H1 (cell line): ENCODE data around the gene GCFC2. TPM values are rescaled to one million over a fixed set of nuclear protein-coding genes. Genes with fewer than 3 reads are reported as not detected.

Source experiments
- CTCF ChIA-PET: fragments of 300-600 bp; sonication (Branson Sonifier 250); formaldehyde crosslinking; loops from one replicate; lab custom pipeline; 2021; ENCODE audit not compliant: partially characterized antibody; lab: Charles Lee
- POLR2A ChIA-PET: fragments of 300-600 bp; sonication (Branson Sonifier 250); formaldehyde crosslinking; loops from one replicate; lab custom pipeline; 2021; ENCODE audit warnings: inconsistent platforms; ENCODE audit not compliant: partially characterized antibody; lab: Charles Lee
- DNase-seq, 2 experiments: peaks; one replicate each; pipeline versions ENCODE4 v3.0.0 to v3.0.0-alpha.2; 2010 to 2022; ENCODE audit warnings: low spot score in 2 of 2, low read depth in 1 of 2, mixed read lengths in 1 of 2
- FAIRE-seq: peaks from 2 replicates; lab custom pipeline; 2011; peaks lifted over from hg19 to GRCh38; lab: Jason Lieb, UNC
- H2AFZ ChIP-seq: 2 replicates; pipeline ENCODE4 v1.8.1; 2012; ENCODE audit warnings: low read length, inconsistent platforms
- H2AK5ac ChIP-seq: 2 replicates; pipeline ENCODE4 v1.6.1; 2013; ENCODE audit warnings: low read depth, low read length
- H2BK120ac ChIP-seq: replicated peaks from 2 replicates; pipeline ENCODE3; 2013; ENCODE audit warnings: low read depth, low read length, inconsistent platforms
- H2BK12ac ChIP-seq: 2 replicates; pipeline ENCODE4 v1.6.1; 2013; ENCODE audit warnings: low read depth, low read length
- H2BK15ac ChIP-seq: 2 replicates; pipeline ENCODE4 v1.6.1; 2013; ENCODE audit warnings: low read length
- H2BK20ac ChIP-seq: 2 replicates; pipeline ENCODE4 v1.6.1; 2013; ENCODE audit warnings: low read length
- H2BK5ac ChIP-seq: 2 replicates; pipeline ENCODE4 v1.6.1; 2013; ENCODE audit warnings: low read depth, low read length
- H3K14ac ChIP-seq: 2 replicates; pipeline ENCODE4 v1.6.1; 2013; ENCODE audit warnings: inconsistent platforms; ENCODE audit not compliant: insufficient read length
- H3K18ac ChIP-seq: 2 replicates; pipeline ENCODE4 v1.6.1; 2013; ENCODE audit warnings: low read length; ENCODE audit errors: extremely low read depth
- H3K23ac ChIP-seq: 2 replicates; pipeline ENCODE4 v1.6.1; 2013; ENCODE audit warnings: inconsistent platforms; ENCODE audit not compliant: insufficient read length
- H3K23me2 ChIP-seq: 2 replicates; pipeline ENCODE4 v1.6.1; 2013; ENCODE audit warnings: low read depth, low read length
- H3K27ac ChIP-seq: 2 replicates; pipeline ENCODE4 v1.6.1; 2011; ENCODE audit warnings: low read depth, low read length, inconsistent platforms
- H3K27me3 ChIP-seq, 4 experiments: replicated peaks in 1 of 4; 1 replicate in 1 of 4; 2 replicates in 3 of 4; pipeline versions ENCODE4 v1.6.1 to v1.8.1; 2011 to 2013; ENCODE audit warnings: low read length in 3 of 4, mild to moderate bottlenecking in 3 of 4, inconsistent platforms in 2 of 4, mixed read lengths in 2 of 4, moderate library complexity in 1 of 4; ENCODE audit not compliant: control insufficient read depth in 3 of 4, insufficient read depth in 3 of 4; ENCODE audit errors: extremely low read depth in 1 of 4
- H3K36me3 ChIP-seq, 4 experiments: 2 replicates each; pipeline versions ENCODE4 v1.6.1 to v1.8.1; 2011 to 2013; ENCODE audit warnings: mild to moderate bottlenecking in 4 of 4, low read length in 3 of 4, moderate library complexity in 2 of 4, control low read depth in 1 of 4, inconsistent platforms in 1 of 4; ENCODE audit not compliant: insufficient read depth in 4 of 4, control insufficient read depth in 2 of 4
- H3K4ac ChIP-seq: replicated peaks from 2 replicates; pipeline ENCODE3; 2013; ENCODE audit warnings: low read length, low read depth, mixed read lengths, inconsistent platforms; ENCODE audit not compliant: insufficient read length
- H3K4me1 ChIP-seq, 4 experiments: replicated peaks in 1 of 4; 1 replicate in 1 of 4; 2 replicates in 3 of 4; pipeline versions ENCODE4 v1.6.1 to v1.8.1; 2011 to 2013; ENCODE audit warnings: low read length in 3 of 4, inconsistent platforms in 2 of 4, mixed read lengths in 1 of 4; ENCODE audit not compliant: insufficient read depth in 4 of 4, control insufficient read depth in 3 of 4
- H3K4me2 ChIP-seq, 2 experiments: 2 replicates each; pipeline versions ENCODE4 v1.6.1 to v1.8.1; 2011 to 2013; ENCODE audit warnings: low read depth in 2 of 2, low read length in 2 of 2, control low read depth in 1 of 2, inconsistent platforms in 1 of 2, mild to moderate bottlenecking in 1 of 2; ENCODE audit not compliant: insufficient read depth in 1 of 2
- H3K4me3 ChIP-seq, 4 experiments: fragments of 200-600, 300-600 bp in 1 of 4; sonication (generic), shearing (Covaris generic), sonication (Bioruptor Twin) in 1 of 4; 2 replicates each; pipeline versions ENCODE4 v1.5.1 to v1.8.1; 2011 to 2016; ENCODE audit warnings: low read length in 4 of 4, low read depth in 3 of 4, control low read depth in 2 of 4, inconsistent platforms in 2 of 4, mild to moderate bottlenecking in 2 of 4, mixed read lengths in 1 of 4, moderate library complexity in 1 of 4; ENCODE audit not compliant: insufficient read depth in 2 of 4; ENCODE audit errors: extremely low read depth in 1 of 4
- H3K56ac ChIP-seq: replicated peaks from 2 replicates; pipeline ENCODE3; 2013; ENCODE audit warnings: low read depth, mild to moderate bottlenecking, mixed read lengths, low read length, inconsistent platforms; ENCODE audit not compliant: insufficient read length
- H3K79me1 ChIP-seq: 2 replicates; pipeline ENCODE4 v1.6.1; 2013; ENCODE audit warnings: low read depth, low read length, control low read depth
- H3K79me2 ChIP-seq, 2 experiments: 2 replicates each; pipeline versions ENCODE4 v1.6.1 to v1.8.1; 2012 to 2013; ENCODE audit warnings: low read length in 2 of 2, mild to moderate bottlenecking in 2 of 2, inconsistent platforms in 1 of 2; ENCODE audit not compliant: insufficient read depth in 2 of 2, control insufficient read depth in 1 of 2
- H3K9ac ChIP-seq, 4 experiments: replicated peaks in 1 of 4; 1 replicate in 1 of 4; 2 replicates in 3 of 4; pipeline versions ENCODE4 v1.6.1 to v1.8.1; 2011 to 2013; ENCODE audit warnings: low read depth in 3 of 4, low read length in 3 of 4, control low read depth in 2 of 4, mild to moderate bottlenecking in 2 of 4, moderate library complexity in 2 of 4, inconsistent platforms in 1 of 4; ENCODE audit errors: extremely low read depth in 1 of 4
- H3K9me3 ChIP-seq, 2 experiments: 2 replicates each; pipeline versions ENCODE4 v1.6.1 to v1.8.1; 2012 to 2013; ENCODE audit warnings: mild to moderate bottlenecking in 2 of 2, moderate library complexity in 2 of 2, control low read depth in 1 of 2, inconsistent platforms in 1 of 2, low read depth in 1 of 2, low read length in 1 of 2, mixed read lengths in 1 of 2; ENCODE audit not compliant: insufficient read depth in 2 of 2
- H4K20me1 ChIP-seq, 2 experiments: replicated peaks in 1 of 2; 2 replicates each; pipeline versions ENCODE3 to v1.8.1; 2011 to 2013; ENCODE audit warnings: inconsistent platforms in 2 of 2, low read length in 2 of 2, mild to moderate bottlenecking in 1 of 2; ENCODE audit not compliant: insufficient read depth in 2 of 2, control insufficient read depth in 1 of 2
- H4K5ac ChIP-seq: 2 replicates; pipeline ENCODE4 v1.6.1; 2013; ENCODE audit warnings: low read length, low read depth, mixed read lengths, inconsistent platforms; ENCODE audit not compliant: insufficient read length
- H4K8ac ChIP-seq: 2 replicates; pipeline ENCODE4 v1.8.0; 2013; ENCODE audit warnings: mild to moderate bottlenecking, moderate library complexity, low read length, inconsistent platforms; ENCODE audit not compliant: insufficient read depth; ENCODE audit errors: extremely low read depth
- H4K91ac ChIP-seq: replicated peaks from 2 replicates; pipeline ENCODE3; 2013; ENCODE audit warnings: low read length, mixed read lengths, inconsistent platforms; ENCODE audit not compliant: insufficient read length
- GABPA ChIP-seq: IDR thresholded peaks from 2 replicates; pipeline ENCODE4 v1.6.1; 2011; ENCODE audit warnings: mild to moderate bottlenecking, low read length, moderate library complexity, borderline replicate concordance; ENCODE audit not compliant: insufficient read depth
- GTF2F1 ChIP-seq: IDR thresholded peaks from 2 replicates; pipeline ENCODE4 v1.6.1; 2012; ENCODE audit warnings: low read depth, low read length, improper control_type of control experiment, borderline replicate concordance
- HDAC2 ChIP-seq, 2 experiments: fragments of 300-600 bp in 1 of 2; sonication (generic) in 1 of 2; IDR thresholded peaks; 2 replicates each; pipeline ENCODE4 v1.6.1; 2011 to 2012; ENCODE audit warnings: low read depth in 2 of 2, low read length in 2 of 2, mild to moderate bottlenecking in 2 of 2, moderate library complexity in 2 of 2, borderline replicate concordance in 1 of 2, inconsistent platforms in 1 of 2
- PHF8 ChIP-seq: fragments of 200-600 bp; sonication (generic); conservative IDR thresholded peaks from 2 replicates; pipeline ENCODE4 v1.7.1; 2012; ENCODE audit warnings: low read depth, mild to moderate bottlenecking, inconsistent platforms, low read length, moderate library complexity
- POLR2AphosphoS5 ChIP-seq: IDR thresholded peaks from 2 replicates; pipeline ENCODE4 v1.6.1; 2011; ENCODE audit warnings: low read depth, low read length
- RAD21 ChIP-seq, 2 experiments: IDR thresholded peaks in 1 of 2; conservative IDR thresholded peaks in 1 of 2; 2 replicates each; pipeline ENCODE4 v1.6.1; 2011; ENCODE audit warnings: low read depth in 2 of 2, low read length in 2 of 2, improper control_type of control experiment in 1 of 2, inconsistent platforms in 1 of 2, mild to moderate bottlenecking in 1 of 2, moderate library complexity in 1 of 2
- RFX5 ChIP-seq: IDR thresholded peaks from 2 replicates; pipeline ENCODE4 v1.6.1; 2011; ENCODE audit warnings: low read depth, low read length, improper control_type of control experiment, borderline replicate concordance
- SIRT6 ChIP-seq: IDR thresholded peaks from one replicate; pipeline ENCODE4 v1.7.1; 2012; ENCODE audit warnings: low read length, inconsistent platforms
- SP1 ChIP-seq: IDR thresholded peaks from 2 replicates; pipeline ENCODE4 v1.6.1; 2011; ENCODE audit warnings: low read depth, low read length
- SP4 ChIP-seq: IDR thresholded peaks from 2 replicates; pipeline ENCODE4 v1.6.1; 2012; ENCODE audit warnings: low read length, inconsistent platforms
- WGBS, 2 experiments: shearing (Covaris generic) in 1 of 2; methylation state at CpG; one replicate each; pipeline versions ENCODE4 v1.1.6 to v1.1.7; 2013 to 2015; ENCODE audit warnings: low lambda C conversion rate in 2 of 2, mixed read lengths in 2 of 2, inconsistent platforms in 1 of 2, low coverage in 1 of 2, missing lambda C conversion rate in 1 of 2; ENCODE audit not compliant: insufficient replicate concordance in 2 of 2, insufficient coverage in 1 of 2, insufficient read length in 1 of 2; ENCODE audit errors: extremely low coverage in 1 of 2, missing lambda C conversion rate in 1 of 2; 5-methylcytosine and 5-hydroxymethylcytosine counted together
- polyA plus RNA-seq, 7 experiments: library from polyadenylated mRNA; depleted of rRNA in 3 of 7; stranded (reverse) in 5 of 7; unstranded in 2 of 7; fragments of >200 nt in 5 of 7; fragments of 200-250 nt in 2 of 7; gene quantifications; 1 replicate in 5 of 7; 2 replicates in 1 of 7; 4 replicates in 1 of 7; pipeline versions ENCODE4 v1.2.1 to v1.2.3, GENCODE V29; 2011 to 2013; ENCODE audit warnings: missing spikeins in 2 of 7, mixed read lengths in 2 of 7
- total RNA-seq: library from RNA; stranded (reverse); fragmentation: NEBNext Ultra II Directional; extraction: Animal tissue kit (Norgen Biotek cat#: 25700); gene quantifications from 2 replicates; pipeline ENCODE4 v1.2.1, GENCODE V29; 2021

The GCFC2 gene
- total and polyA plus RNA-seq, 2 of the 8 experiments (the other 6 are each of a cell fraction or from before 2014, with no cell fraction given), result 5.6 to 19.1 TPM

- ChIA-PET CTCF (interaction anchor here (0.6 to 6.4 kb wide), 3 partner anchors 9 to 354 kb away, joined by 3 to 65 read pairs (median 28); no protein-coding TSS in a partner anchor), POLR2A (no interaction called here)
- no peaks in the 10 kb centered on the region for H3K27me3 ChIP-seq
- no peak overlapping the region for H3K4ac ChIP-seq
- H3K4me1 ChIP-seq, result no peaks in the 10 kb centered on the region; a peak in 1 of 7 replicates
- H3K23ac ChIP-seq, result no peak overlapping the region
- no peak overlapping the region for H2BK12ac ChIP-seq
- H2BK120ac ChIP-seq, result no peak overlapping the region
- H4K20me1 ChIP-seq, result no peaks in the 10 kb centered on the region
- 85% methylated on average over 5 of the region's 5 CpGs; no CpG with 5 or more reads in 1 of the 2 experiments for whole genome bisulfite sequencing, 2 experiments
- H3K36me3 ChIP-seq, result no peaks in the 10 kb centered on the region
- H3K56ac ChIP-seq, result no peak overlapping the region
- H2AK5ac ChIP-seq, result no peak overlapping the region
- FAIRE-seq, result no peak
- no peak overlapping the region for H4K5ac ChIP-seq
- DNase-seq, result no peak
- H3K79me1 ChIP-seq, result no peaks in the 10 kb centered on the region
- H4K8ac ChIP-seq, result no peak overlapping the region
- no peaks in the 10 kb centered on the region for H3K79me2 ChIP-seq
- no peak overlapping the region for H3K14ac ChIP-seq
- 0 out of 2 replicates have a peak overlapping the region, but pooled peaks have one; percentile 48 for H3K18ac ChIP-seq
- 0 out of 4 replicates have a peak, but pooled peaks cover 0 to 2% of the 10 kb centered on the region in 2 experiments for H3K9me3 ChIP-seq
- no peak overlapping the region for H3K27ac ChIP-seq
- H2BK5ac ChIP-seq, result no peak overlapping the region
- no peaks in the 10 kb centered on the region for H3K23me2 ChIP-seq
- H2BK20ac ChIP-seq, result 0 out of 2 replicates have a peak overlapping the region, but pooled peaks have one; percentile 27
- H3K4me2 ChIP-seq, result no peak overlapping the region
- peak overlapping the region; percentile 96 for H2AFZ ChIP-seq
- no peak overlapping the region for H3K4me3 ChIP-seq
- H2BK15ac ChIP-seq, result no peak overlapping the region
- H3K9ac ChIP-seq, result no peak overlapping the region
- no peak overlapping the region for H4K91ac ChIP-seq
- TF ChIP-seq RFX5 (no peak), GTF2F1 (no peak), RAD21 (IDR thresholded peaks at IDR 0.05 in 1 of 2, conservative IDR thresholded peaks at IDR 0.05 in 1 of 2; ENCODE audit: low read depth in 2 of 2, low read length in 2 of 2) (no peak), SP1 (no peak), PHF8 (no peak), SP4 (no peak), POLR2AphosphoS5 (no peak), SIRT6 (no peak), GABPA (no peak), HDAC2 (IDR thresholded peaks at IDR 0.05; ENCODE audit: borderline replicate concordance in 1 of 2, low read depth in 2 of 2, low read length in 2 of 2) (no peak)
Measured at GRCh38 chr2:75632091-75632701, 78.5 kb downstream of the GCFC2 start.
